ENCODE results near the gene HIF3A. TPM values are rescaled to one million over a fixed set of nuclear protein-coding genes. Genes with fewer than 3 reads are reported as not detected.
A peak's percentile ranks its signal among the peaks of the same experiment; 100 is the strongest.

The HIF3A gene
- total RNA-seq, 2 donors from 2014 or later = 73.1 to 123 TPM

DNA sequence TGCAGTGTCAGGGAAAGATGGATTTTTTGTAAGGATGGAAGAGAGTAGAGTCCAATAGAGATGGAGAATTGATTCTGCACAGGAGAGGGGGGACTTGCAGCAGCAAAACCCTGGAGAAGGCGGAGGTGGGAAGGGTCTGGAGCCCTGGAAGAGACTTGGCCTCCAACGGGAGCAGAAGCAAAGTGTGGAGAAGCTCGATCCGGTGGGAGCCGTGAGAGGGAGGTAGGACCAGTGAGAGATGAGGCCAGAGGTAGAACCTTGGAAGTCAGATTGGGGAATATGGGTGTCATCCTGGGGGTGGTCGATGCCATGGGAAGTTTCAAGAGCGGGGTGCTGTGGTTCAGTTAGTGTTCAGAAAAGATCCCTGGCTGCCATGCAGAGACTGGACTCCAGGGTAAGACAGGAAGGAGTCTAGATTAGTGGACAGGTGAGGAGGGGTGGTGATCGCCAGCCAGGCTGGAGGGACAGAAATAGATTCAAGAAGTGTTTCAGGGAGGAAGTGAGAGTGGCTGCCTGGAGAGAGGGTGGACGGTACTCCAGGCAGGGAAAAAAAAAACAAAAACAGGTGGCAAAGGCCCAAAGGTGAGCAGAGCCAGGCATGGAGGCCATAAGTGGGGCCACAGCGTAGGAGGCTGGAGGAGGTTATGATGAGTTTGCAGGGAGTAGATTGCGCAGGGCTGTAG, 52.6 kb downstream of the HIF3A start:
- no peak overlapping the region for H3K4me3 ChIP-seq
- H3K36me3 ChIP-seq = peaks cover 12% of the 10 kb centered on the region
- peaks cover 0 to 76% of the 10 kb centered on the region in 2 donors for H3K4me1 ChIP-seq
- no peaks in the 10 kb centered on the region for H3K27me3 ChIP-seq
- TF ChIP-seq CTCF (IDR thresholded peaks at IDR 0.05) = no peak
- peak overlapping the region; percentile 80 to 83 for H3K27ac ChIP-seq
- H3K9me3 ChIP-seq = no peaks in the 10 kb centered on the region
- no peak for DNase-seq (ENCODE audit: low spot score)

DNA sequence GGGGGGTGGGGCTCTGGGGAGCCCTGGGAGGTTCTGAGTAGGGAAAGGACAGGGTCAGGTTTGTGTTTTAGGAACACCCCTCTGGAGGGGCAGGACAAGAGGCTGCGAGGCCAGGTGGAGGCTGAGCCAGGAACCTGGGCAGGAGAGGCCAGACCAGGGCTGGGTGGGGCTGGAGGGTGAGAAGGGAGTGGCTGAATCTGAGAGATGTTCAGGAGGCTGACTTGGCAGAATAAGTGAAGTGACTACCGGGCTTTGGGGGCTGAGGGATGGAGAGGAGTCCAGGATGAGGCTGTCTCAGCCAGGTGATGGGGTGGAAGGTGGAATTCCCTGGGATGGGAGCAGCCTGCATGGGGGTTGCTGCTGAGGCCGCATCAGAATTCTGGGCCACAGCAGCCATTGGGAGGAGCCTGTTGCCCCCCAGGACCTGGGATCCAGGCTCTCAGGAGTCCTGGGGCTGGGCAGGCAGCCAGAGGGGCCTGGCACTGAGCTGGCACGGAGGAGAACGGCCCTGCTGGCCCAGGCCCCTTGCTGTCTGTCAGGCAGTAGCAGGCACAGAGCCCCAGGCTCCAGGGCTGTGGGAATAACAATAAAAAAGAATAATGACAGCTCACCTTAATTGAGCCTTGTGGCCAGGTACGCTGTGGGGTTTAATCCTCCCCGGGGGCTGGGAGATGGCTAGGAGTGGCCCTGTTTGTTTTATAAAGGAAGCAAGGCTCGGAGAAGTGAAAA, 53.4 kb downstream of the HIF3A start:
- H3K27ac ChIP-seq = peak overlapping the region; percentile 80 to 83
- peaks cover 17% of the 10 kb centered on the region for H3K36me3 ChIP-seq
- H3K4me3 ChIP-seq = no peak overlapping the region
- peaks cover 0 to 83% of the 10 kb centered on the region in 2 donors for H3K4me1 ChIP-seq
- TF ChIP-seq CTCF (IDR thresholded peaks at IDR 0.05) = no peak
- DNase-seq (ENCODE audit: low spot score) = no peak
- no peaks in the 10 kb centered on the region for H3K9me3 ChIP-seq
- no peaks in the 10 kb centered on the region for H3K27me3 ChIP-seq

DNA sequence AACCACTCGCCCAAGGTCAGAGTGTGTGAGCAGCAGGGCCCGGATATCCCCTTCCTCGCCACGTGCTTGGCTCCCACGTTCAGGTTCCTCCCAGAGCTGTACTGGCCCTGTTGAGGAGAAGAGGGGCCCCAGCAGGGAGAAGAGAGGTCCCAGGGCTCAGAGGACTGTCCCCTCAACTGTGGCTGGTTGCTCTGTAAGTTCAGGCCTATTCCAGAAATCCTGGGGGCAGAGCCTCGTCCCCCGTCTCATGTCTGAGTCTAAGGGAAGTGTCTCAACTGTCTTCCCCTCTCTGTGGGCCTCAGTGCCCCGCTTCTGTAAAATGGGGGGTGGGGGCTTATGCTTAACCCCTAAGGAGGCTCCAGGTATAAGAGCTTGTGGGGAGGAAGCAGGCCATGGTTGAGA, 53.9 kb downstream of the HIF3A start:
- peaks cover 17% of the 10 kb centered on the region for H3K36me3 ChIP-seq
- no peak for TF ChIP-seq CTCF (IDR thresholded peaks at IDR 0.05)
- peak overlapping the region; percentile 80 to 83 for H3K27ac ChIP-seq
- no peaks in the 10 kb centered on the region for H3K9me3 ChIP-seq
- no peak for DNase-seq (ENCODE audit: low spot score)
- H3K27me3 ChIP-seq = no peaks in the 10 kb centered on the region
- H3K4me3 ChIP-seq = no peak overlapping the region
- H3K4me1 ChIP-seq = peaks cover 0 to 89% of the 10 kb centered on the region in 2 donors

DNA sequence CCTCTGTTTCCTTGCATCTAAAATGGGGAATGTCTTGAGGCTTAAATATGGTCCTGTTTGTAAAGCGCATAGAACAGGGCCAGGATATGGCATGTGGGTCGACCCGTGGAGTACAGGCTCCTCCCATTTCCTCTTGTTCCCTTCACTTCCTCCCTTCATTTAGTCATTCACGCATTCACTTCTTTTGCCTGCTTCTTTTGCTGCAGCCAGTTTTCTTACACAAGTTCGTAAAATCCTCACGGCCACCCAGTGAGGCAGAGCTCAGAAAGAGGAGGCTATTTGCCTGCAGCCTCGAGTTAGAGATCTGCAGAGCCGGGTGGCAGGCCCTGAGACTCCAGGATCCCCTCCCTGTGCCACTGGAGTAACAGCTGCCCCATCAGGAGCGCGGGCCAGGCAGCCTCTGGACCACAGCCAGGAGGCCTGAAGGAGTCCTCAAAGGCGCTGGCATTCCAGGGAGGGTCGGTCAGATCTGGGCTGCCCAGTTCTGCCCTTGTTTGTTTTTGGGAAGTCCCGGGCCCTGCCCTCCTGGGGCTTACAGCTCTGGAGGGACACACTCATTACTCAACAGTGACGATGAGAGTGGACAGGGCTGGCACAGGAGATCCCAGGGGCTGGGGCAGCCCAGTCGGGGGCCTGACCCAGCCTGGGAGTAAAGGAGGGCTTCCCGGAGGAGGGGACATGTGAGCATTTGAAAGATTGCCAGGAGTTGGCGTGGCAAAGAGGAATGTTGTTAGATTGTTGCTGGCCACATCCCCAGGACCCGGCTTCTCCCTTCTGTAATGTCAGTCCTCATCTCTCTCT, 54.6 kb downstream of the HIF3A start:
- Histone ChIP-seq H3K9me3 (no peaks in the 10 kb centered on the region), H3K4me3 (peak overlapping the region in 1 of 2 donors; percentile 4), H3K36me3 (peaks cover 17% of the 10 kb centered on the region), H3K27me3 (no peaks in the 10 kb centered on the region), H3K4me1 (peaks cover 0 to 92% of the 10 kb centered on the region in 2 donors), H3K27ac (peak overlapping the region; percentile 80 to 83)
- peak; percentile 68 for DNase-seq (ENCODE audit: low spot score)
- no peak for TF ChIP-seq CTCF (IDR thresholded peaks at IDR 0.05)

DNA sequence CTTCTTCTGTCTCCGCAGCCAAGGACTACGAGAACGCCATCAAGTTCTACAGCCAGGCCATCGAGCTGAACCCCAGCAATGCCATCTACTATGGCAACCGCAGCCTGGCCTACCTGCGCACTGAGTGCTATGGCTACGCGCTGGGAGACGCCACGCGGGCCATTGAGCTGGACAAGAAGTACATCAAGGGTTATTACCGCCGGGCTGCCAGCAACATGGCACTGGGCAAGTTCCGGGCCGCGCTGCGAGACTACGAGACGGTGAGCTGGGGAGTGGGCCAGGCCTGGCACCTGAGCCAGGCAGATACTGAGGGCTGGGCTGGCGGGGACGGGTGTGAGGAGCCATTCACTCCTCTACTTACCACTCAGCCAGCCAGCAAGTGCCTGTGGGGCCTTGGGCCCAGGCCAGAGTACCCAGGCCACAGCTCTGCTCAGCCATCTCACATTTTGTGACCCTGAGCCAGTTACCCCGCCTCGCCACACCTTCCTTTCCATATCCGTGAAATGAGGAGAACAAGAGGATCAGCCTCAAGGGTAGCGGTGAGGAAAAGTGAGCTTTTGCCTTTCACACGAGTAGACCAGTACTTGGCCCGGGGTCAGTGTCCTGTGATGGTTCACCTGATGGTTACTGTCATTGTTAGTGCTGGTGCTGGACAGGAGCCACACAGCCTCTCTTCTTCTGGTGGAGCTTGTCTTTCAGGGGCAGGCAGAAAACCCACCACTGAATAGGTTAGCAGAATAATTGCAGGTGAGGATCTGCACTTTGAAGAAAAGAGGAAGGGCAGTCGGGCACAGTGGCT, 57.1 kb downstream of the HIF3A start:
- H3K4me3 ChIP-seq = no peak overlapping the region
- DNase-seq (ENCODE audit: low spot score) = no peak
- TF ChIP-seq CTCF (IDR thresholded peaks at IDR 0.05) = no peak
- no peaks in the 10 kb centered on the region for H3K27me3 ChIP-seq
- peak overlapping the region; percentile 80 for H3K27ac ChIP-seq
- H3K36me3 ChIP-seq = peaks cover 17% of the 10 kb centered on the region
- peaks cover 0 to 74% of the 10 kb centered on the region in 2 donors for H3K4me1 ChIP-seq
- H3K9me3 ChIP-seq = no peaks in the 10 kb centered on the region

Measured in right atrium auricular region (tissue), 2 donors.